ENCODE measurements around the gene CHST3. TPM values are rescaled to one million over a fixed set of nuclear protein-coding genes. Genes with fewer than 3 reads are reported as not detected.

The CHST3 gene
- total RNA-seq, 1 donor from 2014 or later: 25.8 TPM

DNA sequence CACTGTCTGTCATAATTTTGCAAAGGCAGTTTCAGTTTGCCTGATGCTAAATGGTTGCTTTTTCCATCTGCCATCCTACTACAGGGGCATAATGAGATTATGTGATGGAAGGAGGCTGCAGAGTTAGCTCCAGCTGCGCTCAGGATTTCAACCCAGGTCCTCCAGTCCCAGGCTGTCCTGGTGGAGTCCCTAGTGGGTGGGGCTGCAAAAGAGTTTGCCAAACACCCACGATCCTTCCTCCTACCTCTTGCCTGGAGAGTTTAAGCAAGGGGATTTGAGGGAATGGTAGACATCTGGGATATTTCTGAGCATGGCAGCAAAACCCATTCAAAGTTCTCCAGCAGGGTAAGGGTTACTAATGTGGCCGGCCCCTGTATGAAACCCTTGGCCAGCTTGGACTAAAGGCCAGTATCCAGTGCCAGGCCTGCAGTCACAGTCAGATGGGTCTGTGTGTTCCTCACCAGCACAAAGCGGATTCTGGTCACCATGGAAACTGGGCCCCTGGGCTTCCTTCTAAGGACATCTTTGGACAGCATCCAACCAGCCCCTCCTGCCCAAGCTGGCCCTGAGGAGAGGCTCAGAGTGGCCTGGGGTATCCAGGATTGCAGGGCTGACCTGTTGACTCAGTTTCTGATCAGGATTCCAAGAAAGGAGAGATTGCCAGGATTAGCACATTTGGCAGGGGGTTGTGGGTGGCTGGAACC, 42.7 kb upstream of the CHST3 start:
- H3K27me3 Mint-ChIP-seq (ENCODE audit: low read depth): no peaks in the 10 kb centered on the region
- TF ChIP-seq, protein P1, sequence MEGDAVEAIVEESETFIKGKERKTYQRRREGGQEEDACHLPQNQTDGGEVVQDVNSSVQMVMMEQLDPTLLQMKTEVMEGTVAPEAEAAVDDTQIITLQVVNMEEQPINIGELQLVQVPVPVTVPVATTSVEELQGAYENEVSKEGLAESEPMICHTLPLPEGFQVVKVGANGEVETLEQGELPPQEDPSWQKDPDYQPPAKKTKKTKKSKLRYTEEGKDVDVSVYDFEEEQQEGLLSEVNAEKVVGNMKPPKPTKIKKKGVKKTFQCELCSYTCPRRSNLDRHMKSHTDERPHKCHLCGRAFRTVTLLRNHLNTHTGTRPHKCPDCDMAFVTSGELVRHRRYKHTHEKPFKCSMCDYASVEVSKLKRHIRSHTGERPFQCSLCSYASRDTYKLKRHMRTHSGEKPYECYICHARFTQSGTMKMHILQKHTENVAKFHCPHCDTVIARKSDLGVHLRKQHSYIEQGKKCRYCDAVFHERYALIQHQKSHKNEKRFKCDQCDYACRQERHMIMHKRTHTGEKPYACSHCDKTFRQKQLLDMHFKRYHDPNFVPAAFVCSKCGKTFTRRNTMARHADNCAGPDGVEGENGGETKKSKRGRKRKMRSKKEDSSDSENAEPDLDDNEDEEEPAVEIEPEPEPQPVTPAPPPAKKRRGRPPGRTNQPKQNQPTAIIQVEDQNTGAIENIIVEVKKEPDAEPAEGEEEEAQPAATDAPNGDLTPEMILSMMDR (conservative IDR thresholded peaks at IDR 0.05): no peak
- no peak for DNase-seq (ENCODE audit: low read depth, low spot score)
- H3K27ac Mint-ChIP-seq (ENCODE audit: unreplicated experiment): no peak overlapping the region
- no peak overlapping the region for H3K4me3 Mint-ChIP-seq
- peaks cover 2% of the 10 kb centered on the region for H3K36me3 Mint-ChIP-seq (ENCODE audit: low read depth)
- H3K9me3 Mint-ChIP-seq: peaks cover 3% of the 10 kb centered on the region
- H3K4me1 Mint-ChIP-seq: peaks cover 17% of the 10 kb centered on the region

DNA sequence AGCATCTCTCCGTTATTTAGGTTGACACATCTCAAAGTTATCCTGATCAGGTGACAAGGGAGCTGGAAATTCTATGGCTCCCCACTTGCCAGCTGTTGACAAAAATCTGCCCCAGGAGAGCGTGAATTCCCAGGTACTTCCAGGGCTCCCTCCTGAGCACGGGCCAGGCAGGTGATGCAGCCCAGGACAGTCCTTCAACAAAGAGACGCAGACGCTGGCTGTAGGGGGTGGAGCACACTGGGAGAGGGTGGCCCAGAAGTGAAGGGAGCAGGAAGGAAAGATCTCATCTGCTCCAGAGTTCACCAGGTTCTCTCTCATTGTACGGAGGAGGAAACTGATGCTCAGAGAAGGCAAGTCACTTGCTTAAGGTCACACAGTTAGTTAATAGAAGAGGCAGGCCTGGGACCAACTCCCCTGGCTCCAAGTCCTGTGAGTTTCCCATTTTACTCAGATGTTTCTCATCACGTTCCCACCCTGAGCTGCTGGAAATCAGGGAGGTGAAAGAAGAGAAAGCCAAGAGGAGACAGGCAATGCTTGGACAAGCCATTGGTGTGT, 41.0 kb upstream of the CHST3 start:
- H3K36me3 Mint-ChIP-seq (ENCODE audit: low read depth): no peaks in the 10 kb centered on the region
- TF ChIP-seq, protein P1 (conservative IDR thresholded peaks at IDR 0.05): no peak
- no peak overlapping the region for H3K4me3 Mint-ChIP-seq
- no peaks in the 10 kb centered on the region for H3K9me3 Mint-ChIP-seq
- H3K4me1 Mint-ChIP-seq: peaks cover 17% of the 10 kb centered on the region
- H3K27ac Mint-ChIP-seq (ENCODE audit: unreplicated experiment): no peak overlapping the region
- no peaks in the 10 kb centered on the region for H3K27me3 Mint-ChIP-seq (ENCODE audit: low read depth)
- no peak for DNase-seq (ENCODE audit: low read depth, low spot score)

DNA sequence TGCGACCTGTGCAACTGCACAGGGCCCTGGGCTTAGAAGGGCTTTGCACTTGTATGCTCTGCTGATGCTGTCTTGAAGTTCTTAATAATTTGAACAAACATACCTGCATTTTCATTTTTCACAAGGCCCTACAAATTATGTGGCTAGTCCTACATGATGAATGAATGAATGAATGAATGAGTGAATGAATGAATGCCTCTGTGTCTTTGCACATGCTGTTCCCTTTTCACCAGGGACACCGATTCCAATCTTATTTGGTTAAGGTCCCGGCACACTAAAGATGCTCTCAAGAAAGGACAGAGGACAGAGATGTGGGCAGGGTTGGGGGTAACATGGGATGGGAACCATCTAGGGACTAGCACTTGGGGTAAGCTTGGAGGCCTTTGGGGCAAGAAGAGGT, 39.4 kb upstream of the CHST3 start:
- TF ChIP-seq, protein P1 (conservative IDR thresholded peaks at IDR 0.05): no peak
- Mint-ChIP-seq H3K9me3 (no peaks in the 10 kb centered on the region), H3K4me3 (no peak overlapping the region), H3K27ac (ENCODE audit: unreplicated experiment) (no peak overlapping the region), H3K4me1 (peaks cover 17% of the 10 kb centered on the region), H3K27me3 (ENCODE audit: low read depth) (no peaks in the 10 kb centered on the region), H3K36me3 (ENCODE audit: low read depth) (no peaks in the 10 kb centered on the region)
- DNase-seq (ENCODE audit: low read depth, low spot score): no peak

- Mint-ChIP-seq H3K36me3 (ENCODE audit: low read depth) (peaks cover 3% of the 10 kb centered on the region), H3K27me3 (ENCODE audit: low read depth) (no peaks in the 10 kb centered on the region), H3K27ac (ENCODE audit: unreplicated experiment) (no peak overlapping the region), H3K4me3 (no peak overlapping the region), H3K9me3 (peaks cover 3% of the 10 kb centered on the region), H3K4me1 (peaks cover under 1% of the 10 kb centered on the region)
- DNase-seq (ENCODE audit: low read depth, low spot score): no peak
- TF ChIP-seq, protein P1 (conservative IDR thresholded peaks at IDR 0.05): no peak
Observed at GRCh38 chr10:71927159-71927558, 37.0 kb upstream of the CHST3 start.

GRCh38 chr10:71927776-71928592, 36.2 kb upstream of the CHST3 start:
- no peak for DNase-seq (ENCODE audit: low read depth, low spot score)
- H3K27ac Mint-ChIP-seq (ENCODE audit: unreplicated experiment): no peak overlapping the region
- H3K36me3 Mint-ChIP-seq (ENCODE audit: low read depth): peaks cover 5% of the 10 kb centered on the region
- TF ChIP-seq, protein P1 (conservative IDR thresholded peaks at IDR 0.05): no peak
- H3K27me3 Mint-ChIP-seq (ENCODE audit: low read depth): no peaks in the 10 kb centered on the region
- H3K4me3 Mint-ChIP-seq: no peak overlapping the region
- H3K4me1 Mint-ChIP-seq: no peaks in the 10 kb centered on the region
- H3K9me3 Mint-ChIP-seq: peaks cover 5% of the 10 kb centered on the region

Measured in neural crest cell (in vitro differentiated cells).